ENCODE measurements around the gene GTF3C4. TPM values are rescaled to one million over a fixed set of nuclear protein-coding genes. Genes with fewer than 3 reads are reported as not detected.
"Not testable (repeated sequence)": the region's sequence is repeated elsewhere in the genome, so short reads cannot be mapped to it uniquely, and the experiment has no call there.

The GTF3C4 gene
- total and polyA plus RNA-seq, 10 donors = 1.8 to 11.7 (median 10.5) TPM

GRCh38 chr9:132708769-132709430 lies 38.6 kb downstream of the GTF3C4 start:
- Histone ChIP-seq H3K4me3 (no peak overlapping the region), H3K27me3 (replicated peaks in 1 of 7) (peaks cover 0 to 31% (median 0%) of the 10 kb centered on the region in 7 donors), H3K36me3 (no peaks in the 10 kb centered on the region), H3K9me3 (no peaks in the 10 kb centered on the region), H3K27ac (no peak overlapping the region), H3K4me1 (no peaks in the 10 kb centered on the region)
- 86 to 93% (median 89%) methylated on average over 23 of the region's 23 CpGs for WGBS, 5 donors
- DNase-seq = no peak
- TF ChIP-seq CTCF (IDR thresholded peaks at IDR 0.05 in 8 of 11, conservative IDR thresholded peaks at IDR 0.05 in 3 of 11) (no peak), POLR2AphosphoS5 (IDR thresholded peaks at IDR 0.05) (no peak), POLR2A (IDR thresholded peaks at IDR 0.05) (no peak)
- intact Hi-C loops (cut with DNase I; ENCODE audit: low total_unique reads) = no loop called here

- no peak overlapping the region for H3K27ac ChIP-seq
- no peak for DNase-seq
- no peaks in the 10 kb centered on the region for H3K4me1 ChIP-seq
- no peak for TF ChIP-seq POLR2A (IDR thresholded peaks at IDR 0.05)
- no peak for TF ChIP-seq POLR2AphosphoS5 (IDR thresholded peaks at IDR 0.05)
- TF ChIP-seq CTCF (IDR thresholded peaks at IDR 0.05 in 8 of 11, conservative IDR thresholded peaks at IDR 0.05 in 3 of 11) = no peak
- no peaks in the 10 kb centered on the region for H3K9me3 ChIP-seq
- intact Hi-C loops (cut with DNase I; ENCODE audit: low total_unique reads) = no loop called here
- peaks cover 0 to 24% (median 0%) of the 10 kb centered on the region in 7 donors for H3K27me3 ChIP-seq (replicated peaks in 1 of 7)
- 62 to 75% (median 73%) methylated on average over 6 of the region's 6 CpGs for WGBS, 5 donors
- no peaks in the 10 kb centered on the region for H3K36me3 ChIP-seq
- no peak overlapping the region for H3K4me3 ChIP-seq
Observed at GRCh38 chr9:132710333-132710732, 40.1 kb downstream of the GTF3C4 start.

- H3K9me3 ChIP-seq; H3K4me3 ChIP-seq; H3K4me1 ChIP-seq; H3K36me3 ChIP-seq; H3K27ac ChIP-seq; DNase-seq; intact Hi-C loops (cut with DNase I; ENCODE audit: low total_unique reads): not testable (repeated sequence)
- 91 to 95% (median 92%) methylated on average over 5 of the region's 5 CpGs for WGBS, 5 donors
- peaks cover 0 to 18% (median 0%) of the 10 kb centered on the region in 7 donors for H3K27me3 ChIP-seq (replicated peaks in 1 of 7)
Observed at GRCh38 chr9:132711152-132711551, 40.9 kb downstream of the GTF3C4 start.

- DNase-seq = no peak
- no peaks in the 10 kb centered on the region for H3K36me3 ChIP-seq
- WGBS, 5 donors = 77 to 95% (median 88%) methylated on average over 3 of the region's 3 CpGs
- no peak overlapping the region for H3K4me3 ChIP-seq
- no peaks in the 10 kb centered on the region for H3K4me1 ChIP-seq
- H3K9me3 ChIP-seq = no peaks in the 10 kb centered on the region
- intact Hi-C loops (cut with DNase I; ENCODE audit: low total_unique reads) = no loop called here
- TF ChIP-seq POLR2A (IDR thresholded peaks at IDR 0.05) (no peak), CTCF (IDR thresholded peaks at IDR 0.05 in 8 of 11, conservative IDR thresholded peaks at IDR 0.05 in 3 of 11) (no peak), POLR2AphosphoS5 (IDR thresholded peaks at IDR 0.05) (no peak)
- H3K27me3 ChIP-seq (replicated peaks in 1 of 7) = peaks cover 0 to 18% (median 0%) of the 10 kb centered on the region in 7 donors
- no peak overlapping the region for H3K27ac ChIP-seq
Observed at GRCh38 chr9:132711846-132712245, 41.6 kb downstream of the GTF3C4 start.

All from spleen (tissue), 11 donors.